Activated CD8-positive, alpha-beta memory T cell treated with anti-CD3 and anti-CD28 coated beads for 4 hours (primary cell): ENCODE measurements around the gene MYO18B.

Source experiments
- DNase-seq, 2 donors: peaks; one replicate each; pipeline ENCODE4 v3.0.0-alpha.2; 2020; ENCODE audit warnings: low read depth in 2 of 2

The MYO18B gene

GRCh38 chr22:25777411-25777810 is 35.4 kb downstream of the MYO18B start:
- no peak for DNase-seq

- DNase-seq = no peak
These were observed 35.9 kb downstream of the MYO18B start for GRCh38 chr22:25777870-25778269.

- no peak for DNase-seq
These were observed 37.4 kb downstream of the MYO18B start for GRCh38 chr22:25779426-25779825.

- DNase-seq = no peak
These were observed 37.9 kb downstream of the MYO18B start for GRCh38 chr22:25779890-25780289.

GRCh38 chr22:25780673-25781072 is 38.7 kb downstream of the MYO18B start:
- DNase-seq = no peak

- no peak for DNase-seq
These were observed 39.8 kb downstream of the MYO18B start for GRCh38 chr22:25781801-25782200.

GRCh38 chr22:25782831-25783230 is 40.8 kb downstream of the MYO18B start:
- DNase-seq = no peak

GRCh38 chr22:25783856-25784255 is 41.9 kb downstream of the MYO18B start:
- DNase-seq = no peak

GRCh38 chr22:25786165-25786564 is 44.2 kb downstream of the MYO18B start:
- DNase-seq = no peak

- DNase-seq = no peak
These were observed 49.6 kb downstream of the MYO18B start for GRCh38 chr22:25791556-25791955.

- DNase-seq = no peak
These were observed 53.5 kb downstream of the MYO18B start for GRCh38 chr22:25795478-25795877.

GRCh38 chr22:25797498-25798290 is 55.7 kb downstream of the MYO18B start:
- DNase-seq = no peak

GRCh38 chr22:25800766-25801165 is 58.8 kb downstream of the MYO18B start:
- no peak for DNase-seq

- no peak for DNase-seq
These were observed 60.0 kb downstream of the MYO18B start for GRCh38 chr22:25802018-25802417.

GRCh38 chr22:25804676-25805075 is 62.7 kb downstream of the MYO18B start:
- no peak for DNase-seq

- DNase-seq = no peak
These were observed 64.6 kb downstream of the MYO18B start for GRCh38 chr22:25806579-25806978.

GRCh38 chr22:25814685-25815084 is 72.7 kb downstream of the MYO18B start:
- no peak for DNase-seq

GRCh38 chr22:25815561-25815960 is 73.6 kb downstream of the MYO18B start:
- no peak for DNase-seq

GRCh38 chr22:25816522-25817059 is 74.6 kb downstream of the MYO18B start:
- DNase-seq = no peak

GRCh38 chr22:25817092-25817943 is 75.3 kb downstream of the MYO18B start:
- no peak for DNase-seq

GRCh38 chr22:25818541-25818940 is 76.6 kb downstream of the MYO18B start:
- DNase-seq = no peak

GRCh38 chr22:25822344-25822743 is 80.4 kb downstream of the MYO18B start:
- DNase-seq = no peak

GRCh38 chr22:25823276-25823675 is 81.3 kb downstream of the MYO18B start:
- DNase-seq = no peak
